Smooth muscle cell of the umbilical artery (primary cell): ENCODE measurements around the gene NKX6-1. TPM values are rescaled to one million over a fixed set of nuclear protein-coding genes. Genes with fewer than 3 reads are reported as not detected.

Experiments used
- total RNA-seq: library from RNA; depleted of rRNA; stranded (reverse); fragments of >200 nt; gene quantifications from 2 replicates; pipeline ENCODE4 v1.2.3, GENCODE V29; 2014

Gene NKX6-1
- not detected in 2 replicates for total RNA-seq

DNA sequence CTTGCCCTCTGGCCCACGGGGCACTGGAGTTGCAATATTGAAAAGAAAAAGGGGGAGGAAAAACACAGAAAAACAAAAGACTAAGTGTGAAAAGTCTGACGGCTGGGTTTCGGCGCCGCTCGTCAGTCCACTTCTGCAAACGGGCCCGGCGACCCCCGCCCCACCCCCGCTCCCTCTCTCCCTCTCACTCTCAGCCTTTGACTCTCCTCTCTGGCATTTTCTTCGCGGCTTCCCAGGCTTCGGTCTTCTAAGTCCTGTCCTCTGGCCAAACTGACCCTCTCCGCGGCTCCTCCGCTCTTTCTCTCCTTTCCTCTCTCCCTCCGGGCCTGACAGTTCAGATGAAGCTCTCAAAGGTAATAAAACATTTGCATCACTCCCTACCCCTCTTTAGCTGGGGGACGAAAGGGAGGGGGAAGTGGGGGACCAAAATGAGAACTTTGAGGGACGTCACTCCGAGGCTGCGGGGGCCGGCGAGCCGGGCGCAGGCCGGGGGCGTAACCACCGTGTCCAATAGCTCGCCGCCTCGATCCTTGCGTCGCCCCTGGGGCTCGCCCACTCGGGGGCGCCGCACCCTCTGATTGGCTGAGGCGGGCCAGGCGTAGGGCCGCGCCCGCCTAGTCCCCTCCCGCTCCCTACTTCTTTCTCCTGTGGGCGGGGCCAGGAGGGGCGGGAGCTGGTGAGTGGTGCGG is at the start of gene NKX6-1:
NKX6-1 (minus strand) TSS at position 358 of the 689 bp plus-strand sequence. CDS start 1,064 bp downstream, outside the sequence.

Other genes starting within 250 kb of the NKX6-1 start
- under 0.01 and 0.05 TPM in 2 replicates for gene CDS1, start 83.8 kb upstream of the NKX6-1 start, total RNA-seq